ENCODE measurements around the gene WNK2.
"Not testable (repeated sequence)": the region's sequence is repeated elsewhere in the genome, so short reads cannot be mapped to it uniquely, and the experiment has no call there.

The WNK2 gene

DNA sequence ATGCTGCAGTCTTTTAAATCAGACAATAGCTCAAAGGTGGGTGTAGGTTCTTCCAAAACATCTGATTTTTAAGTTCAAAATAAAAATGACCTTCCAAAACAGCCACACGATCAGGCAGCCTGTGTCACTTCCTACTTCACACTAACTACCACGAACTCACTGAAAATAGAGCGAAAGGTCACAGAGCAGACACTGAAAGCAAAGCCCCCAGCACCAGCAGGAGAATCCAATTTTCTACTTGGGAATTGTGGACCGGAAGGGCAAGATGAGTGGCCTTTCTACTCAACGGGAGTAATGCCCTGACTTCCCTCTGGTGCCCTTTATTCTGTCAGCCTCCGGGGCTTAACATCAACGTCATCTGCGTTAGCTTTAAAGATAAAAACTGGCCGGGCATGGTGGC, 159.7 kb downstream of the WNK2 start:
- no peak overlapping the region for H3K4me3 ChIP-seq (replicated peaks; ENCODE audit: insufficient read depth, low read length)
- H3K27ac ChIP-seq (replicated peaks) = no peak overlapping the region
- H3K27me3 ChIP-seq (ENCODE audit: insufficient read depth, poor library complexity, severe bottlenecking) = peaks cover 4% of the 10 kb centered on the region
- DNase-seq (ENCODE audit: low read depth in 1 of 2, low spot score in 1 of 2) = no peak
- TF ChIP-seq GABPA (IDR thresholded peaks at IDR 0.05; ENCODE audit: low read depth) = no peak
- no peak for TF ChIP-seq SPI1 (IDR thresholded peaks at IDR 0.05; ENCODE audit: borderline replicate concordance, low read depth)

GRCh38 chr9:93345643-93346230, 161.8 kb downstream of the WNK2 start:
- TF ChIP-seq REST (IDR thresholded peaks at IDR 0.05; ENCODE audit: insufficient replicate concordance, low read depth) (no peak), SPI1 (IDR thresholded peaks at IDR 0.05; ENCODE audit: borderline replicate concordance, low read depth) (no peak)
- Histone ChIP-seq H3K27me3 (ENCODE audit: insufficient read depth, poor library complexity, severe bottlenecking) (peaks cover 4% of the 10 kb centered on the region), H3K4me3 (replicated peaks; ENCODE audit: insufficient read depth, low read length) (no peak overlapping the region), H3K27ac (replicated peaks) (no peak overlapping the region)
- DNase-seq (ENCODE audit: low read depth in 1 of 2, low spot score in 1 of 2) = no peak

GRCh38 chr9:93346231-93347112, 162.5 kb downstream of the WNK2 start:
- Histone ChIP-seq H3K4me3 (replicated peaks; ENCODE audit: insufficient read depth, low read length) (no peak overlapping the region), H3K27ac (replicated peaks) (no peak overlapping the region), H3K27me3 (ENCODE audit: insufficient read depth, poor library complexity, severe bottlenecking) (peaks cover 4% of the 10 kb centered on the region)
- DNase-seq (ENCODE audit: low read depth in 1 of 2, low spot score in 1 of 2) = no peak
- no peak for TF ChIP-seq REST (IDR thresholded peaks at IDR 0.05; ENCODE audit: insufficient replicate concordance, low read depth)
- no peak for TF ChIP-seq CTCF (IDR thresholded peaks at IDR 0.05; ENCODE audit: insufficient read depth, low read length)
- TF ChIP-seq POLR2AphosphoS5 (IDR thresholded peaks at IDR 0.05; ENCODE audit: low read depth) = no peak
- TF ChIP-seq GABPA (IDR thresholded peaks at IDR 0.05; ENCODE audit: low read depth) = no peak
- no peak for TF ChIP-seq SPI1 (IDR thresholded peaks at IDR 0.05; ENCODE audit: borderline replicate concordance, low read depth)

- H3K27me3 ChIP-seq (ENCODE audit: insufficient read depth, poor library complexity, severe bottlenecking); H3K27ac ChIP-seq (replicated peaks); H3K4me3 ChIP-seq (replicated peaks; ENCODE audit: insufficient read depth, low read length); DNase-seq (ENCODE audit: low read depth in 1 of 2, low spot score in 1 of 2): not testable (repeated sequence)
Observed at GRCh38 chr9:93347371-93347975, 163.5 kb downstream of the WNK2 start.

DNA sequence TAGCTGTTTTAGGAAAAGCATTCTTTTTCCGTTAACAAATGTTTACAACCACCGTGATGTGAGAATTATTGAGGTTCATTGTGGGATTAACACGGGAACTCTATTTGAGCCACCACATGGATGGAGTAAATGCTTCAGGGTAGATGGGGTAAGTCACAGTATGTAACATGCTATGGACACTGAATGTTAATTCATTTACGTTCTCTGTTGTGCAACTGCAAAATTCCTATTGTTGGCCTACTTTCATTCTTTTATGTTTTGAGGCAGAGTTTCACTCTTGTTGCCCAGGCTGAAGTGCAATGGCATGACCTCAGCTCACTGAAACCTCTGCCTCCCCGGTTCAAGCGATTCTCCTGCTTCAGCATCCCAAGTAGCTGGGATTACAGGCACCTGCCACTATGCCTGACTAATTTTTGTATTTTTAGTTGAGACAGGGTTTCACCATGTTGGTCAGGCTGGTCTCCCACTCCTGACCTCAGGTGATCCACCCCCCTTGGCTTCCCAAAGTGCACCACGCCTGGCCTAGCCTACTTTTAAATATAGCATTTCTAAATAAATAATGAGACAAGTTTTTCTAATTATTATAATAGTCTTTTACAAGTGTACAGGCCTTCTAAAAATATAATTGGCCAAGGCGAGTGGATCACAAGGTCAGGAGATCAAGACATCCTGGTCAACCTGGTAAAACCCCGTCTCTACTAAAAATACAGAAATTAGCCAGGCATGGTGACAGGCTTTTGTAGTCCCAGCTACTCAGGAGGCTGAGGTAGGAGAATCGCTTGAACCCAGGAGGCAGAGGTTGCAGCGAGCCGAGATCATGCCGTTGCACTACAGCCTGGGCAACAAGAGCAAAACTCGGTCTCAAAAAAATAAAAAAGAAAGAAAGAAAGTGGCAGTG, 169.7 kb downstream of the WNK2 start:
- DNase-seq (ENCODE audit: low read depth in 1 of 2, low spot score in 1 of 2); H3K27me3 ChIP-seq (ENCODE audit: insufficient read depth, poor library complexity, severe bottlenecking); H3K27ac ChIP-seq (replicated peaks); H3K4me3 ChIP-seq (replicated peaks; ENCODE audit: insufficient read depth, low read length): not testable (repeated sequence)

Data from HL-60 (cell line).